K562 (cell line): ENCODE data around the gene GNA15. TPM values are rescaled to one million over a fixed set of nuclear protein-coding genes. Genes with fewer than 3 reads are reported as not detected.
A peak's percentile ranks its signal among the peaks of the same experiment; 100 is the strongest.

Source experiments
- CBFA2T2 ChIP-seq: fragments of 450-650 bp; conservative IDR thresholded peaks from 2 replicates; pipeline ENCODE4 v1.6.1; 2017; ENCODE audit warnings: mild to moderate bottlenecking
- CBFB ChIP-seq: sonication (generic); formaldehyde crosslinking; IDR thresholded peaks from 2 replicates; pipeline ENCODE4 v1.4.0; 2020; ENCODE audit warnings: mild to moderate bottlenecking, missing genetic modification reagents
- CHD4 ChIP-seq: fragments of 200-600 bp; sonication (generic); IDR thresholded peaks from 3 replicates; pipeline ENCODE4 v1.6.1; 2012; ENCODE audit warnings: low read depth, mild to moderate bottlenecking, mixed read lengths, low read length, inconsistent platforms; ENCODE audit not compliant: insufficient read depth, insufficient replicate concordance, poor library complexity, severe bottlenecking
- DIDO1 ChIP-seq: fragments of 450-650 bp; IDR thresholded peaks from 2 replicates; pipeline ENCODE4 v1.6.1; 2016; ENCODE audit warnings: low read depth, missing biosample characterization, missing genetic modification characterization
- DLX4 ChIP-seq: fragments of 250-450 bp; sonication (Bioruptor Pico); IDR thresholded peaks from 2 replicates; pipeline ENCODE4 v1.6.1; 2021; ENCODE audit warnings: mild to moderate bottlenecking
- FIP1L1 ChIP-seq: fragments of 200-400 bp; formaldehyde crosslinking; IDR thresholded peaks from 2 replicates; pipeline ENCODE4 v1.6.1; 2018; ENCODE audit warnings: mild to moderate bottlenecking, low read depth, low read length; ENCODE audit not compliant: poor library complexity, severe bottlenecking
- FOXM1 ChIP-seq, 2 experiments: fragments of 450-650 bp in 1 of 2; sonication (generic) in 1 of 2; formaldehyde crosslinking in 1 of 2; IDR thresholded peaks; 2 replicates each; pipeline versions ENCODE4 v1.6.1 to v1.9.0; 2017 to 2022; ENCODE audit warnings: low read depth in 2 of 2, mild to moderate bottlenecking in 2 of 2, missing genetic modification reagents in 1 of 2, moderate library complexity in 1 of 2
- ILK ChIP-seq: fragments of 450-650 bp; IDR thresholded peaks from 2 replicates; pipeline ENCODE4 v1.6.1; 2016; ENCODE audit warnings: missing genetic modification characterization, low read depth, mild to moderate bottlenecking, missing compliant biosample characterization, moderate library complexity, borderline replicate concordance
- LARP7 ChIP-seq: fragments of 450-650 bp; IDR thresholded peaks from 2 replicates; pipeline ENCODE4 v1.6.1; 2016
- LCOR ChIP-seq: sonication (generic); formaldehyde crosslinking; IDR thresholded peaks from 2 replicates; pipeline ENCODE4 v1.8.0; 2022; ENCODE audit warnings: mild to moderate bottlenecking, missing genetic modification reagents
- NFYB ChIP-seq: IDR thresholded peaks from 2 replicates; pipeline ENCODE4 v1.6.1; 2011; ENCODE audit warnings: mild to moderate bottlenecking, moderate library complexity; ENCODE audit not compliant: insufficient read length; ENCODE audit errors: extremely low read depth
- SMARCC2 ChIP-seq: fragments of 450-650 bp; IDR thresholded peaks from 2 replicates; pipeline ENCODE4 v1.6.1; 2017; ENCODE audit warnings: antibody characterized with exemption, moderate library complexity, mild to moderate bottlenecking, low read depth
- SRSF7 ChIP-seq: fragments of 200-400 bp; formaldehyde crosslinking; optimal IDR thresholded peaks from 2 replicates; pipeline ENCODE3; 2017; ENCODE audit warnings: mild to moderate bottlenecking, low read depth, low read length
- TGIF2 ChIP-seq: sonication (generic); formaldehyde crosslinking; IDR thresholded peaks from 2 replicates; pipeline ENCODE4 v1.8.1; 2022; ENCODE audit warnings: mild to moderate bottlenecking, missing genetic modification reagents, moderate library complexity
- ZBTB7A ChIP-seq: IDR thresholded peaks from 2 replicates; pipeline ENCODE4 v1.6.1; 2011; ENCODE audit warnings: low read depth, mild to moderate bottlenecking, low read length, moderate library complexity, borderline replicate concordance; ENCODE audit not compliant: control insufficient read depth
- ZFP30 ChIP-seq: fragments of 250-450 bp; sonication (Bioruptor Pico); IDR thresholded peaks from 2 replicates; pipeline ENCODE4 v1.8.0; 2022; ENCODE audit warnings: moderate library complexity, mild to moderate bottlenecking, inconsistent platforms, borderline replicate concordance
- ZNF232 ChIP-seq: sonication (generic); formaldehyde crosslinking; IDR thresholded peaks from 2 replicates; pipeline ENCODE4 v1.8.0; 2022; ENCODE audit warnings: mild to moderate bottlenecking, missing genetic modification reagents
- ZNF24 ChIP-seq: fragments of 450-650 bp; IDR thresholded peaks from 2 replicates; pipeline ENCODE4 v1.6.1; 2016
- ZNF354B ChIP-seq: fragments of 250-450 bp; sonication (Bioruptor Pico); IDR thresholded peaks from 2 replicates; pipeline ENCODE4 v1.4.0; 2020
- ZNF436 ChIP-seq: fragments of 250-450, 450-650 bp; sonication (Bioruptor Pico); formaldehyde crosslinking; IDR thresholded peaks from 2 replicates; pipeline ENCODE4 v1.7.0; 2020; ENCODE audit warnings: mild to moderate bottlenecking
- polyA plus RNA-seq, 8 experiments: library from polyadenylated mRNA; depleted of rRNA in 4 of 8; stranded (reverse) in 5 of 8; unstranded in 3 of 8; fragments of >200 nt; fragmentation: Nextera tagmentation in 2 of 8; fragmentation: Illumina TruSeq in 1 of 8; extraction: Ambion mirVana in 2 of 8; extraction: Trizol in 1 of 8; gene quantifications; 2 replicates each; pipeline versions ENCODE4 v1.2.1 to v1.2.3, GENCODE V29; 2011 to 2014; ENCODE audit warnings: inconsistent platforms in 1 of 8, missing spikeins in 1 of 8
- total RNA-seq, 7 experiments: library from RNA; depleted of rRNA in 6 of 7; stranded (reverse); fragments of >200 nt in 6 of 7; fragmentation: Illumina TruSeq in 2 of 7; extraction: Trizol in 2 of 7; gene quantifications; 2 replicates each; pipeline versions ENCODE4 v1.2.1 to v1.2.3, GENCODE V29; 2011 to 2021; ENCODE audit warnings: low replicate concordance in 1 of 7
- TF ChIP-seq, protein P1 (sequence below): sonication (generic); formaldehyde crosslinking; IDR thresholded peaks from 2 replicates; pipeline ENCODE4 v1.8.1; 2022; ENCODE audit warnings: missing genetic modification reagents

GNA15 gene
- total and polyA plus RNA-seq, 9 of the 15 experiments (the other 6 are each of a cell fraction or from before 2014, with no cell fraction given): 0.03 to 0.24 (median 0.11) TPM; not detected in 1

GRCh38 chr19:3162418-3163229, 26.8 kb downstream of the GNA15 start (continued):
- TF ChIP-seq CHD4 (no peak), DIDO1 (no peak), ZNF24 (no peak), ZNF232 (CRISPR knock-in tag) (no peak), TGIF2 (CRISPR knock-in tag) (no peak), ILK (tag) (no peak), SMARCC2 (no peak), ZBTB7A (peak; percentile 55; the same call in 1 of the 2 replicates), LCOR (CRISPR knock-in tag) (no peak), NFYB (peak; percentile 44), FOXM1 (IDR thresholded peaks at IDR 0.05; ENCODE audit: low read depth) (no peak), FOXM1 (CRISPR knock-in tag; IDR thresholded peaks at IDR 0.05; ENCODE audit: low read depth) (no peak), FIP1L1 (no peak), CBFB (CRISPR knock-in tag) (0 out of 2 replicates have a peak, but pooled peaks have one; percentile 19), DLX4 (CRISPR knock-in tag) (no peak), ZNF436 (CRISPR knock-in tag) (no peak), SRSF7 (no peak), ZNF354B (no peak), LARP7 (no peak), CBFA2T2 (peak; percentile 45; the same call in 1 of the 2 replicates), ZFP30 (CRISPR knock-in tag) (no peak)
- TF ChIP-seq, protein P1, sequence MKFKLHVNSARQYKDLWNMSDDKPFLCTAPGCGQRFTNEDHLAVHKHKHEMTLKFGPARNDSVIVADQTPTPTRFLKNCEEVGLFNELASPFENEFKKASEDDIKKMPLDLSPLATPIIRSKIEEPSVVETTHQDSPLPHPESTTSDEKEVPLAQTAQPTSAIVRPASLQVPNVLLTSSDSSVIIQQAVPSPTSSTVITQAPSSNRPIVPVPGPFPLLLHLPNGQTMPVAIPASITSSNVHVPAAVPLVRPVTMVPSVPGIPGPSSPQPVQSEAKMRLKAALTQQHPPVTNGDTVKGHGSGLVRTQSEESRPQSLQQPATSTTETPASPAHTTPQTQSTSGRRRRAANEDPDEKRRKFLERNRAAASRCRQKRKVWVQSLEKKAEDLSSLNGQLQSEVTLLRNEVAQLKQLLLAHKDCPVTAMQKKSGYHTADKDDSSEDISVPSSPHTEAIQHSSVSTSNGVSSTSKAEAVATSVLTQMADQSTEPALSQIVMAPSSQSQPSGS (CRISPR knock-in tag): no peak
- TF ChIP-seq, all 486 proteins: peak for 16
